ENCODE data around the gene GDPD3.
"Not testable (repeated sequence)": the region's sequence is repeated elsewhere in the genome, so short reads cannot be mapped to it uniquely, and the experiment has no call there.

Gene GDPD3

GRCh38 chr16:30113031-30113710, at the start of gene GDPD3:
GDPD3 (minus strand) TSS chr16:30113537; CDS start chr16:30113478, 59 bp downstream.
- DNase-seq = no peak

DNA sequence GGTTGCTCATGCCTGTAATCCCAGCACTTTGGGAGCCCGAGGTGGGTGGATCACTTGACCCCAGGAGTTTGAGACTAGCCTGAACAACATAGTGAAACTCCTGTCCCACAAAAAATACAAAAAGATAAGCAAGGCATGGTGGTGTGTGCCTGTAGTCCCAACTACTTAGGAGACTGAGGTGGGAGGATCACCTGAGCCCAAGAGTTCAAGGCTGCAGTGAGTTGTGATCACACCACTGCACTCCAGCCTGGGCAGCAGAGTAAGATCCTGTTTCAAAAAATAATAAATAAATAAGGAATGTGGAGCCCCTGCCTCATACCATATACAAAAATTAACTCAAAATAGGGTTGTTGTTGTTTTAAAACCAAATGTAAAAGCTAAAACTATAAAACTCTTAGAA, 43.9 kb upstream of the GDPD3 start:
- no peak for DNase-seq

DNA sequence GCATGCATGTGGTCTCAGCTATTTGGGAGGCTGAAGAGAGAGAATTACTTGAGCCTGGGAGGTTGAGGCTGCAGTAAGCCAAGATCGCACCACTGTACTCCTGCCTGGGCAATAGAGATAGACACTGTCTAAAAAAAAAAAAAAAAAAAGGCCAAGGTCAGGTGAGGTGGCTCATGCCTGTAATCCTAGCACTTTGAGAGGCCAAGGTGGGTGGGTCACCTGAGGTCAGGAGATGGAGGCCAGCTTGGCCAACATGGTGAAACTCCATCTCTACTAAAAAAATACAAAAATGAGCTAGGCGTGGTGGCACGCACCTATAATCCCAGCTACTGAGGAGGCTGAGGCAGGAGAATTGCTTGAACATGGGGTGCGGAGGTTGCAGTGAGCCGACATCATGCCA, 41.9 kb upstream of the GDPD3 start:
- no peak for DNase-seq

DNA sequence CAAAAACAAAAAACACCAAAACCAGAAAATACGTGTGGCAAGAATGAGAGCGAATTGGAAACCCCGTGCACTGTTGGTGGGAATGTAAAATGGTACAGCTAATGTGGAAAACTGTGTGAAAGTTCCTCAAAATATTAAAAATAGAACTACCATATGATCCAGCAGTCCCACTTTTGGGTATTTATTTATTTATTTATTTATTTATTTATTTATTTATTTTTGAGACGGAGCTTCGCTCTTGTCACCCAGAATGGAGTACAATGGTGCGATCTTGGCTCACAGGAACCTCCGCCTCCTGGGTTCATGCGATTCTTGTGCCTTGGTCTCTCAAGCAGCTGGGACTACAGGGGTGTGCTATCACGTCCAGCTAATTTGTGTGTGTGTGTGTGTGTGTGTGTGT, 39.2 kb upstream of the GDPD3 start:
- no peak for DNase-seq

DNA sequence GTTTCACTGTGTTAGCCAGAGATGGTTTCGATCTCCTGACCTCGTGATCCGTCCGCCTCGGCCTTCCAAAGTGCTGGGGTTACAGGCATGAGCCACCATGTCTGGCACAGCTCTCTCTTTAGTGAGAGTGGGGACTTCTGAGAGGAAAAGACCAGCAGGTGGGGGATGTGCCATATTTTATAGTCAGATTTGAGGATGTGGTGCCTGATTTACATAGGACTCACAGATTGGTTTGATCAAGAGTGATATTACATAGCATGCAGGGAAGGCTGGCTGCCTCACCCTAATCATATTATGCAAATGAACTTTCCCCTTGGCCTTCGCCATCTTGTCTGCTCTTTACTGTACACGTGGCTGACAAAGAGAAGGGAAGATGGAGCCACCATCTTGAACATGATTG, 37.8 kb upstream of the GDPD3 start:
- DNase-seq = no peak

- no peak for DNase-seq
Measured at GRCh38 chr16:30149250-30149930, 36.1 kb upstream of the GDPD3 start.

GRCh38 chr16:30147843-30148510, 34.6 kb upstream of the GDPD3 start:
- no peak for DNase-seq

GRCh38 chr16:30145657-30146056, 32.3 kb upstream of the GDPD3 start:
- no peak for DNase-seq

DNA sequence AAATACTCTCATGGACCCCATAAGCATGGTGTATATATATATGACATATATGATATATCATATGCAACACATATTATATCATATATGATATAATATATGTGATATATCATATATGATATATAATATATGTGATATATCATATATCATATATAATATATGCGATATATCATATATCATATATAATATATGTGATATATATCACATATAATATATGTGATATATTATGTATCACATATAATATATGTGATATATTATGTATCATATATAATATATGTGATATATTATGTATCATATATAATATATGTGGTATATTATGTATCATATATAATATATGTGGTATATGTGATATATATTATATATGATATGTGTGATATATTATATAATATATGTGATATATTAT, 31.6 kb upstream of the GDPD3 start:
- DNase-seq = no peak

- no peak for DNase-seq
Measured at GRCh38 chr16:30144017-30144416, 30.7 kb upstream of the GDPD3 start.

DNA sequence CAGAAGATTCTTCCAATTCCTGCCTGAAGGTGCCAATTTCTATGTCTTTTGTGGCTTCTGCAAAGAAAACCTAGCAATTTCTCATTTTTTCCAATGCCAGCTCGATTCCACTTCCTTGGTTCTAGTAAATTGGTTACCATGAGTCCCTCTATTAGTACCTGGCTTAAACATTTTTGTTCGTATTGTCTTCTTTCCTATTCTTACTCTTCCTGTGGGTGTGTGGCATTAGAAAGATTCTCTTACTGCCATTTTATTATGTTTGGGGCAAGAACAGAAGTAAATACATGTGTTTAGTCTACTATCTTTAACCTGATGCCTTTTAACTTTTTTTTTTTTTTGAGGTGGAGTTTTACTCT, 30.0 kb upstream of the GDPD3 start:
- no peak for DNase-seq

GRCh38 chr16:30142672-30143346, 29.5 kb upstream of the GDPD3 start:
- DNase-seq = no peak

DNA sequence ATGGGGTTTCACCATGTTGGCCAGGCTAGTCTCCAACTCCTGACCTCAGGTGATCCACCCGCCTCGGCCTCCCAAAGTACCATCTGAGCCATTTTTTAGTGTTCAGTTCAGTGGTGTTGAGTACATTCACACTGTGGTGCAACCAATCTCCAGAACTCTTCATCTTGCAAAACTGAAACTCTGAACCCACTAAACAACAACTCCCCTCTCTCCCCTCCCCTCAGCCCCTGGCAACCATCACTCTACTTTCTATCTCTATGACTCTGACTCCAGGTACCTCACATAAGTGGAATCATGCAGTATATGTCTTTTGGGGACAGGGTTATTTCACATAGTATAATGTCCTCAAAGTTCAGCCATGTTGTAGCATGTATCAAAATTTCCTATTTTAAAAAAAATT, 28.4 kb upstream of the GDPD3 start:
- no peak for DNase-seq

DNA sequence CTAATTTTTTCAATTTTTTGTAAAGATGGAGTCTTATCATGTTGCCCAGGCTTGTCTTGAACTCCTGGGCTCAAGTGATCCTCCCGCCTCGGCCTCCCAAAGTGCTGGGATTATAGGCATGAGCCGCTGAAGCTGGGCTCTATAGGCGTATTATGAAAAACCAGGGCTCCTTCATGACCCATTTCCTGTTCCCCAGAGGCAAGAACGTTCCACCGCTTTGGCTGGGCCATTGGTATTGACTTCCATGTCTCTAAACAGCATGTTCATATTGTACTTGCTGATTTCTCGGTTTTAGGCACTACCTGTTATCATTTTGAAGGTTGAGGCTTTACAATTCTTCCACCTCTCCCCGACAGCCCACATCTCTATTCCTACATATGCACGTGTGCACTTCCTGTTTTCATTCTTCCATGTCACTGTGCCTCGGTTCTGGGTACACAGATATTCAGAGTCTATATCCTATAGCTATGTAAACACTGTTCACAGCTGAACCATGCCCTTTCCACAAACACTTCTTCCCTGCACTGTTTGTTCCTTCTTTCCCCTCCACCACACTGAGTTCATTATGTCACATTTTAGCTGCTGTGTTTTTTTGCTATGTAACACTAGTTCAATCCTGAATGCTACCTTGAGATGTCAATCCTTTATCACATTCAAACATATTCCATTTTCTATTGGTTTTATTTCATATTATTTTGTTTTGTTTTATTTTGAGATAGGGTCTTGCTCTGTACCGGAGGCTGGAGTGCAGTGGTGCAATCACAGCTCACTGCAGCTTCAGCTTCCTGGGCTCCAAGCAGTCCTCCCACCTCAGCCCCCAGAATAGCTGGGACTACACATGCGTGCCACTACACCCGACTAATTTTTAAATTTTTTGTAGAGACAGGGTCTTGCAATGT, 26.5 kb upstream of the GDPD3 start:
- no peak for DNase-seq

DNA sequence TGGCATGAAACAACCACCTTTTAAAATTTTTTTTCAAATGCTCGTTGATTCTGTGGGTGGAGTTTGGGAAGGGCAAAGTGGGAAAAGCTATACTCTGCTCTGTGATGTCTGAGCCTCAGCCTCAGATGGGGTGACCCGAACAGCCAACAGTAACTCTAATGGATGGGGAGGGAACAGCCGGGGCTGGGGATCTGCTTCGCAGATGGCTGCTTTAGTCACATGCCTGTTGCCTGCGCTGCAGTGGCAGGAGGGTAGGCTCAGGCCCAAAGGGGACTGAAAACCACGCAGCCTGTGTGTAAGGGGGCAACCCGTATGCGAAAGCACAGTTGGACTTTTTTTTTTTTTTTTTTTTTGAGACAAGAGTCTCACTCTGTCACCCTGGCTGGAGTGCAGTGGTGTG, 24.6 kb upstream of the GDPD3 start:
- DNase-seq = no peak

DNA sequence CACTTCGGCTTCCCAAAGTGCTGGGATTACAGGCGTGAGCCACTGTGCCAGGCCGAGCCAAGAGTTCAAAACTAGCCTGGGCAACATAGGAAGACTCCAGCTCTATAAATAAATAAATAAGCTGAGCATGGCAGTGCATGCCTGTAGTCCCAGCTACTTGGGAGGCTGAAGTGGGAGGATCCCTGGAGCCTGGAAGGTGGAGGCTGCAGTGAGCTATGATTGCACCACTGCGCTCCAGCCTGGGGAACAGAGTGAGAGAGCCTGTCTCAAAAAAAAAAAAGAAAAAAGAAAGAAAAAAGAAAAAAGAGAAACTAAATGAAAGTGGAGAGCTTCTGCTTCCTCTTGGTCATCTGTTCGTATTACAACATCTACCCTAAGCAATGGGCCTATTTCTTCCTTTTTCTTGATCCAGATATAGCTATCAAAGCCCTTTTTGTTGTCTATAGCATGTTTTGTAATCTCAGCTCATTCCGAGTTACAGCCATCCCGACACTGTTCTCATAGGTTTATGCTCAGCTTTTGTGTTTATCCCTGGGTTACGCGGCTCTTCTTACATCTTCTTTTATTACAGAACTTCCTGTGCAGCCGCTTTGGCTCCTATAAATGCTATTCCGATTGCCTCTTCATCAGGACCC, 23.8 kb upstream of the GDPD3 start:
- no peak for DNase-seq

GRCh38 chr16:30132591-30132990, 19.3 kb upstream of the GDPD3 start:
- DNase-seq = no peak

DNA sequence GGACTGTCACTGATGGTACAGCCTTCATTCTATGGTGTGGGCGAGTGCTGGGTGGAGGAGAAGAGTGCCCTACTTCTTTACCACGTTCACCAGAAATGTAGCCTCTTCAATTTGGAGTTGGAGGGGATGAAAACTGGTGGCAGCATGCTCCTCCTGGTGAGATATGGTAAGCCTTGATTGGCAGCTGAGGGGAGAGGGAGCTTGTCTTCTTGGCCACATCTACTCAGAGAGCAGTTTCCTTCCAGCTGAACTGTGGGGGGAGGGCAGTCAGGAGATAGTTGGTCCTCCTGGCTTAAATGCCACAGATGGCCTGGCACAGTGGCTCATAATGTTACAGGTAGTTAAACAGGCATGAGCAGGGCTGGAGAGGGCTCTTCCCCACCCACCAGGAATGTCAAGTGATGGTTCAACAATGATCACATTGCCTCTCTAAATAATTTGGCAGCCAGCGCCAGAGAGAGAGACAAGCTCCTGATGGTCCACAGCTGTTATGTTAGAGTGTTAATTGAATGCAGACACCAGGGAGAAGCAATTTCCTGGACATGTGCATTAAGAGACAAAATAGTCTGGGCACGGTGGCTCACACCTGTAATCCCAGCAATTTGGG, 18.6 kb upstream of the GDPD3 start:
- DNase-seq = no peak

GRCh38 chr16:30127993-30128392, 14.7 kb upstream of the GDPD3 start:
- DNase-seq = no peak

DNA sequence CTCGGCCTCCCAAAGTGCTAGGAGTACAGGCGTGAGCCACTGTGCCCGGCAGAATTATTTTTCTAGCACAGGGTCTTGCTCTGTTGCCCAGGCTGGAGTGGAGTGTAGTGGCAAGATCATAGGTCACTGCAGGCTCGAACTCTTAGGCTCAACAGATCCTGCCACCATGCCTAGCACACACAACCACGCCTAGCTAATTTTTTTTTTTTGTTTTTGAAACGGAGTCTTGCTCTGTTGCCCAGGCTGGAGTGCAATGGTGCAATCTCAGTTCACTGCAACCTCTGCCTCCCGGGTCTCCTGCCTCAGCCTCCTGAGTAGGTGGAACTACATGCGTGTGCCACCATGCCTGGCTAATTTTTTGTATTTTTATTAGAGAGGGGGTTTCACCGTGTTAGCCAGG, 12.4 kb upstream of the GDPD3 start:
- not testable (repeated sequence) for DNase-seq

DNA sequence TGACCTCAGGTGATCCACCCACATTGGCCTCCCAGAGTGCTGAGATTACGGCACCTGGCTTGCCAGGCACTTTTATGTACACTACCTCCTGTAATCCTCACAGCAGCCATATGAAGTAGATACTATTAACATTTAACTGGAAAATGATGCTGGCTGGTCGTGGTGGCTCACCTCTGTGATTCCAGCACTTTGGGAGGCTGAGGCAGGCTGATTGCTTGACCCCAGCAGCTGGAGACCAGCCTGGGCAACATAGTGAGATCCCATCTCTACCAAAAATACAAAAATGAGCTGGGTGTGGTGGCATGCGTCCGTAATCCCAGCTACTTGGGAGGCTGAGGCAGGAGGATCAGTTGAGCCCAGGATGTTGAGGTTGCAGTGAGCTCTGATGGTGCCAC, 11.6 kb upstream of the GDPD3 start:
- no peak for DNase-seq
